Fibroblast of lung (primary cell): ENCODE results near the gene GNAT1. TPM values are rescaled to one million over a fixed set of nuclear protein-coding genes. Genes with fewer than 3 reads are reported as not detected.

Source experiments
- DNase-seq, 2 donors: peaks; one replicate each; pipeline versions ENCODE4 v3.0.0 to v3.0.0-alpha.2; 2010; ENCODE audit warnings: low read depth in 2 of 2
- H2AFZ ChIP-seq: 2 replicates; pipeline ENCODE4 v1.5.1; 2012; ENCODE audit warnings: low read length, control low read depth, inconsistent platforms
- H3K27ac ChIP-seq: 2 replicates; pipeline ENCODE4 v1.5.1; 2011; ENCODE audit warnings: low read length, control low read depth; ENCODE audit not compliant: insufficient read depth
- H3K27me3 ChIP-seq: 2 replicates; pipeline ENCODE4 v1.5.1; 2011; ENCODE audit warnings: mild to moderate bottlenecking, low read length; ENCODE audit not compliant: control insufficient read depth, insufficient read depth
- H3K36me3 ChIP-seq: 2 replicates; pipeline ENCODE4 v1.5.1; 2011; ENCODE audit warnings: low read length; ENCODE audit not compliant: control insufficient read depth, insufficient read depth
- H3K4me1 ChIP-seq: 2 replicates; pipeline ENCODE4 v1.5.1; 2011; ENCODE audit warnings: low read length; ENCODE audit not compliant: control insufficient read depth, insufficient read depth; ENCODE audit errors: extremely low read depth
- H3K4me2 ChIP-seq: 2 replicates; pipeline ENCODE4 v1.5.1; 2011; ENCODE audit warnings: low read length, control low read depth; ENCODE audit not compliant: insufficient read depth; ENCODE audit errors: extremely low read depth
- H3K4me3 ChIP-seq, 4 experiments: fragments of 200-600 bp in 1 of 4; sonication (generic) in 1 of 4; replicated peaks in 1 of 4; 2 replicates each; pipeline ENCODE4 v1.5.1; 2011 to 2016; ENCODE audit warnings: low read length in 4 of 4, low read depth in 3 of 4, mild to moderate bottlenecking in 3 of 4, control low read depth in 2 of 4, inconsistent platforms in 1 of 4, mixed read lengths in 1 of 4; ENCODE audit not compliant: insufficient read depth in 1 of 4; ENCODE audit errors: control extremely low read depth in 1 of 4
- H3K79me2 ChIP-seq: 2 replicates; pipeline ENCODE4 v1.5.1; 2012; ENCODE audit warnings: mild to moderate bottlenecking, low read length, inconsistent platforms; ENCODE audit not compliant: control insufficient read depth, insufficient read depth
- H3K9ac ChIP-seq: 2 replicates; pipeline ENCODE4 v1.5.1; 2011; ENCODE audit warnings: mild to moderate bottlenecking, low read length, control low read depth; ENCODE audit not compliant: insufficient read depth
- H3K9me3 ChIP-seq: 2 replicates; pipeline ENCODE4 v1.5.1; 2012; ENCODE audit warnings: low read depth, low read length; ENCODE audit not compliant: control insufficient read depth, insufficient read depth
- H4K20me1 ChIP-seq: 2 replicates; pipeline ENCODE4 v1.5.1; 2011; ENCODE audit warnings: low read length; ENCODE audit not compliant: control insufficient read depth, insufficient read depth; ENCODE audit errors: extremely low read depth
- CTCF ChIP-seq, 2 donors: IDR thresholded peaks in 1 of 2; conservative IDR thresholded peaks in 1 of 2; 1 replicate in 1 of 2; 2 replicates in 1 of 2; pipeline ENCODE4 v1.5.1; 2011 to 2012; ENCODE audit warnings: low read length in 2 of 2, control low read depth in 1 of 2, inconsistent platforms in 1 of 2, low read depth in 1 of 2, mild to moderate bottlenecking in 1 of 2
- EZH2 ChIP-seq: IDR thresholded peaks from 2 replicates; pipeline ENCODE4 v1.5.1; 2012; ENCODE audit warnings: low read length, control low read depth, mild to moderate bottlenecking; ENCODE audit errors: missing control alignments
- polyA plus RNA-seq, 2 donors: library from polyadenylated mRNA; depleted of rRNA in 1 of 2; stranded (reverse) in 1 of 2; unstranded in 1 of 2; fragments of >200 nt; gene quantifications; 2 replicates each; pipeline ENCODE4 v1.2.1, GENCODE V29; 2011 to 2012; ENCODE audit warnings: missing spikeins in 1 of 2
- total RNA-seq: library from RNA; depleted of rRNA; stranded (reverse); fragments of >200 nt; gene quantifications from 2 replicates; pipeline ENCODE4 v1.2.1, GENCODE V29; 2014

Gene GNAT1
- total and polyA plus RNA-seq, 2 donors (not counting 1 experiment from before 2014, with no cell fraction given), result not detected

DNA sequence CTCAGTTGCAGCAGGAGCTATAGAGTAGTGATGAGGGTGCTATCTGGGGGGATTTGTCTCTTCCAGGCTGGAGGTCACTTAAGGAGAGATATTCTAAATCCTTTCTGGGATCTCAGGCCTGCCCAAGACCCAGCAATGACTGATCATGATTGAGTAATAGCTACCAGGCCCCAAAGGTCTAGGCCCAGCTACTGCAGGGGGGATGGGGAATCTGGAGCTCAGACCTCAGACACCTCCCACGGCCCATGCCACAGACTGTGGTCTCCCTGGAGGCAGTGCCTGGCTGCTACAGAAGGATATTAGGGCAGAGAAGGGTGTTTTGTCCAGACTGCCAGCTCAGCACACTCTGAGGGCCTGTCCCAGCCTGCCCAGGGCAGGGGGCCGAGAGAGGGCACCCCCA is 20.5 kb downstream of the GNAT1 start:
- no peak overlapping the region for H3K9ac ChIP-seq
- no peaks in the 10 kb centered on the region for H3K4me1 ChIP-seq
- no peak overlapping the region for H3K4me2 ChIP-seq
- peak in 1 of 2 donors; percentile 37 for DNase-seq
- H2AFZ ChIP-seq, result no peak overlapping the region
- no peaks in the 10 kb centered on the region for H3K36me3 ChIP-seq
- no peaks in the 10 kb centered on the region for H3K79me2 ChIP-seq
- no peaks in the 10 kb centered on the region for H3K27me3 ChIP-seq
- H3K9me3 ChIP-seq, result no peaks in the 10 kb centered on the region
- H4K20me1 ChIP-seq, result no peaks in the 10 kb centered on the region
- H3K4me3 ChIP-seq, result no peak overlapping the region
- no peak overlapping the region for H3K27ac ChIP-seq
- no peak for TF ChIP-seq CTCF (conservative IDR thresholded peaks at IDR 0.05 in 1 of 2, IDR thresholded peaks at IDR 0.05 in 1 of 2; ENCODE audit: low read depth in 1 of 2, low read length in 2 of 2)
- no peak for TF ChIP-seq EZH2

DNA sequence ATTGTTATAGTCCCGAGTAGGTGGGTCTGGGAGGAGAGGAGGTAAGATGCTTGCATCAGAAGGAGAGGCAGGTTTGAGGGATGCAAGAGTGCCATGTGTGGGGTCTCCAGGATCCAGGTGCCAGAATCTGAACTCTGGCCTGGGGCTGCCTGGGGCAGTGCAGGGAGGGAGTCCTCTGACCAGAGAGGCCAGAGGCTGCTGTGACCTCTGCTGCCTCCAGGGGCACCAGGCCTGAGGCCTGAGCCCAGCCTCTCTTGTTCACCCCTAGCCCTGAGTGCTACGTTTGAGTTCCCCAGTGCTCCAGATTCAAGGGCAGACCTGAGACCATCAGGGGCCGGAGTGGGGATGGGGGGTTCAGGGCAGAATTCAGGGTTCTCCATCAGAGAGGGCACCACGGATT is 21.1 kb downstream of the GNAT1 start:
- Histone ChIP-seq H4K20me1 (no peaks in the 10 kb centered on the region), H3K79me2 (no peaks in the 10 kb centered on the region), H3K9ac (no peak overlapping the region), H3K27ac (no peak overlapping the region), H3K27me3 (no peaks in the 10 kb centered on the region), H3K36me3 (no peaks in the 10 kb centered on the region), H3K4me3 (no peak overlapping the region), H3K9me3 (no peaks in the 10 kb centered on the region), H2AFZ (no peak overlapping the region), H3K4me2 (no peak overlapping the region), H3K4me1 (no peaks in the 10 kb centered on the region)
- TF ChIP-seq CTCF (conservative IDR thresholded peaks at IDR 0.05 in 1 of 2, IDR thresholded peaks at IDR 0.05 in 1 of 2; ENCODE audit: low read depth in 1 of 2, low read length in 2 of 2) (no peak), EZH2 (no peak)
- no peak for DNase-seq

DNA sequence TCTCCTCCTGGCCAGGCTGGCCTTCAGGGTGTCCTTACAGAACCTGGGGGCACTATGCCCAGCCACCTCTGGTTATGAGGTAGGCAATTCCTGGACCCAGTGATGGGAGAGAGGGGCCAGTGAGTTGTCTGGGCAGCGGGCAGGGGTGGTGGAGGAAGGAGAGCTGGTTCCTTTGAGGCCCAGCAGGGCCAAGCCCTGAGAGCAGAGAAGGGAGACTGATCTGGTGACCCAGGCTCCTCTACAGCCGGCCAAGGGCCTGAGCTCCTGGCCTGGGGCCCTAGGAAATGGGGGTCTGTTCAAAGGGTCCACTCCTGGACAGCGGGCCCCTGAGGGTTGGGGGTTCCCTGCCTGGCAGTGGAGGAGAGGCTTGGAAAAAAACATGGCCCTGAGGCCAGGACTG is 21.6 kb downstream of the GNAT1 start:
- H3K4me2 ChIP-seq, result no peak overlapping the region
- H3K27me3 ChIP-seq, result peaks cover under 1% of the 10 kb centered on the region
- H3K27ac ChIP-seq, result no peak overlapping the region
- H3K36me3 ChIP-seq, result no peaks in the 10 kb centered on the region
- H3K4me1 ChIP-seq, result no peaks in the 10 kb centered on the region
- H3K9me3 ChIP-seq, result no peaks in the 10 kb centered on the region
- no peaks in the 10 kb centered on the region for H4K20me1 ChIP-seq
- H3K9ac ChIP-seq, result no peak overlapping the region
- H3K4me3 ChIP-seq, result no peak overlapping the region
- no peak for TF ChIP-seq EZH2
- TF ChIP-seq CTCF (conservative IDR thresholded peaks at IDR 0.05 in 1 of 2, IDR thresholded peaks at IDR 0.05 in 1 of 2; ENCODE audit: low read depth in 1 of 2, low read length in 2 of 2), result no peak
- H3K79me2 ChIP-seq, result no peaks in the 10 kb centered on the region
- H2AFZ ChIP-seq, result no peak overlapping the region
- no peak for DNase-seq
